ENCODE measurements around the gene KRT37. TPM values are rescaled to one million over a fixed set of nuclear protein-coding genes. Genes with fewer than 3 reads are reported as not detected.

The KRT37 gene
- total RNA-seq = not detected

DNA sequence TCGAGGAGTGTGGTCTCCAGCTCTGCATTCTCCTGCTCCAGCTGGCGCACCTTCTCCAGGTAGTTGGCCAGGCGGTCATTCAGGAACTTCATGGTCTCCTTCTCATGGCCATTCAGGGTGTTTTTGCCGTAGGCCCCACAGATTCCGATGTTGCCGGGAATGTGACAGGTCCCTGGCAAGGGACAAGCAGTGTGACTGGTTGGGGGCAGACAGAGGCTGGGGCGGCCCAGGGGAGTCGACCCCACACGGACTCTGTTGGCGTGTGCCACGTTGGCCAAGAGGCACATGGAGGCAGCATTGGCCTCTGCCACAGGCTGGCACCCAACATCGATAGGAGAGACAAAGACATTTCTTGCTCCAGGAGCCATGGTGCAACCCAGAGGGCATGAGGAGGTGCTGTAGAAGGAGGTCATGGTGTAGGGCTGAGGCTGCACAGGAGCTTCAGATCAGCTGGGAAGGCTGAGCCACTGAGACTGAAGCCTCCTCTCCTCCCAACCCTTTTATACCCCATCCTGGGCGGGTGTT, at the start of gene KRT37:
TSS of gene KRT37 (minus strand) at position 475 of the 525 bp plus-strand sequence. CDS start at position 413, 62 bp downstream.
- H3K9me3 Mint-ChIP-seq = no peaks in the 10 kb centered on the region
- H3K36me3 Mint-ChIP-seq (ENCODE audit: low read depth) = no peaks in the 10 kb centered on the region
- no peak within 1 kb of the TSS for H3K27ac Mint-ChIP-seq
- no peak within 1 kb of the TSS for H3K4me3 Mint-ChIP-seq
- peaks cover 1% of the 10 kb centered on the region for H3K27me3 Mint-ChIP-seq
- ChIA-PET CTCF (no interaction called here), POLR2A (no interaction called here)
- no peak for DNase-seq
- no peaks in the 10 kb centered on the region for H3K4me1 Mint-ChIP-seq

DNA sequence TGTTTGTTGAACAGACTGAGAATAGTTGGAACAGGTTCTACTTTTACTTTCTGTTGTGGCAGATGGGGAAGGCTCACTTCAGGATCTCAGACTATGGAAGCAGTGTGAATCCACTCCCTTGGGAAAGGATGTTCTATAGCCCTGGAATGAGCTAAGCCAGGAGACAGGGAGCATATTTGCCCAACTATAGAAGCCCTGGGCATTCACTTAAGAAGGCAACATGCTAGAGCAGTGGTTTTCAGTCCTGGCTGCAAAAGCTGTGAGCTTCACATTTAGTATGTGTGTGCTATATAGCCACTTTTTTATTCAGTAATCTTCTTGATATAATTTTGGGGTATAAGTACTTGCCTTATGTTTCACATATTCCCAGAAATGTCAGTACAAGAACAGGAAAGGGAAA, 44.0 kb upstream of the KRT37 start:
- ChIA-PET CTCF (no interaction called here), POLR2A (no interaction called here)
- Mint-ChIP-seq H3K4me3 (no peak overlapping the region), H3K27ac (no peak overlapping the region), H3K4me1 (no peaks in the 10 kb centered on the region), H3K9me3 (no peaks in the 10 kb centered on the region), H3K27me3 (peaks cover 9% of the 10 kb centered on the region), H3K36me3 (ENCODE audit: low read depth) (no peaks in the 10 kb centered on the region)
- DNase-seq = no peak

DNA sequence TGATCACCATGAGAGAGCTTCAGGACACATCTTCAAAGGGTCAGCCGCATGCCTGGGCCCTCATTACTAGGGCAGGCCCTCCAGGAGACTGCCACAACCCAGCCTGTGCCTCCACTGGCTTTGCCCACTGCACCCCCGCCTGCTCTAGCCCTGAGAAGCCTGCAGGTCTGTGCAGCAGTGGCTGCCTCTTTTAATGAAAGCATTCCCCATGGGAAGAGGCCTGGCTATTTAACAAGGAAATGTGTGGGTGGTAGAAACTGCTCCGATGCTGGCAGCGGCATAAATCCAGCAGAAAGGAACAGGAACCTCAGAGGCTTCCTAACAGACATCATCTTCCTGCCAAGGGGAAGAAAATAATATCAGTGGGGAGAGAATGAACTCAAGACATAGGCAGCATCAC, 43.2 kb upstream of the KRT37 start:
- H3K4me1 Mint-ChIP-seq = no peaks in the 10 kb centered on the region
- peaks cover 7% of the 10 kb centered on the region for H3K27me3 Mint-ChIP-seq
- no peak for DNase-seq
- no peaks in the 10 kb centered on the region for H3K36me3 Mint-ChIP-seq (ENCODE audit: low read depth)
- H3K4me3 Mint-ChIP-seq = no peak overlapping the region
- no peaks in the 10 kb centered on the region for H3K9me3 Mint-ChIP-seq
- ChIA-PET POLR2A (no interaction called here), CTCF (interaction anchor here (0.7 to 0.9 kb wide), 2 partner anchors 16 to 108 kb away, joined by 3 to 5 read pairs; no protein-coding TSS in a partner anchor)
- H3K27ac Mint-ChIP-seq = no peak overlapping the region

DNA sequence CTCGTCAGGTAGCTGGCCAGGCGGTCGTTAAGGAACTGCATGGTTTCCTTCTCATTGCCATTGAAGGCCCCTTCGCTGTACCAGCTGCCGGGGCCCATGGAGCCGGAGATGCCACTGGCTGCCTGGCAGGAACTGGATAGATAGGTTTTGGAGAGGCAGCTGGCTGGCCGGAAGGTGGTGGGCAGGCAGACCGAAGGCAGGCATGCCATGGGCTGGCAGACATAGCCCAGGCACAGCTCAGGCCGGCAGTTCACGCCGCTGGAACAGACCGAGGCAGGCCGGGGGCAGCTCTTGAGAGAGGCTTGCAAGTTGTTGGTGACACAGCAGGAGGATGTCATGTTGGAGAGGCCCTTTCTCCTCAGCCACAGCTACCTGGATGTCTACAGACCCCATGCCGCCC, 42.6 kb upstream of the KRT37 start, which contains the start of gene KRT32:
TSS of gene KRT32 (minus strand) at position 399 of the 400 bp plus-strand sequence. CDS start at position 338, 61 bp downstream.
- DNase-seq = no peak
- Mint-ChIP-seq H3K4me1 (no peaks in the 10 kb centered on the region), H3K27me3 (peaks cover 7% of the 10 kb centered on the region), H3K9me3 (no peaks in the 10 kb centered on the region), H3K36me3 (ENCODE audit: low read depth) (no peaks in the 10 kb centered on the region), H3K4me3 (no peak within 1 kb of the TSS), H3K27ac (no peak within 1 kb of the TSS)
- ChIA-PET CTCF (interaction anchor here (0.9 kb wide), 1 partner anchor 16 kb away, joined by 5 read pairs; no protein-coding TSS in a partner anchor), POLR2A (no interaction called here)

DNA sequence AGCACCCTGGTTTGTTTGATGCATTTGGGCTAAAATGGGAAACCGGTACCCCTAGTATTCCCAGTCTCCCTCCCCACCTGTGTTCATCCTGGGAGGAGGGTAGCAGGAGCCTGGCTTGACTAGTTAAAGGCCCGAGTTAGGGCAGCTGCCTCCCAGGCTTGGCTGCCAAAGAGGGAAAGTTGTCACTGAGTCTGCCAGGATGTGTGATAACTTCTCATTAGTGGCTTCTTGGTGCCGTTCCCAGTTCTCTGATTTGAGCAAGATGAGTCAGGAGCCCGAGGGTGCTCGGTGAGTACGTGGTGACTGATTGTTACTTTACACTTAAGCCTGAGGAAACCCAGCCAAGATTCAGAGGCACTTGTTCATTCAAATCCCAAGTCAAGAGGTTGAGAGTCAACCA, 40.3 kb upstream of the KRT37 start:
- Mint-ChIP-seq H3K27me3 (no peaks in the 10 kb centered on the region), H3K9me3 (no peaks in the 10 kb centered on the region), H3K4me3 (no peak overlapping the region), H3K27ac (no peak overlapping the region), H3K36me3 (ENCODE audit: low read depth) (no peaks in the 10 kb centered on the region), H3K4me1 (no peaks in the 10 kb centered on the region)
- no peak for DNase-seq
- ChIA-PET CTCF (no interaction called here), POLR2A (no interaction called here)

DNA sequence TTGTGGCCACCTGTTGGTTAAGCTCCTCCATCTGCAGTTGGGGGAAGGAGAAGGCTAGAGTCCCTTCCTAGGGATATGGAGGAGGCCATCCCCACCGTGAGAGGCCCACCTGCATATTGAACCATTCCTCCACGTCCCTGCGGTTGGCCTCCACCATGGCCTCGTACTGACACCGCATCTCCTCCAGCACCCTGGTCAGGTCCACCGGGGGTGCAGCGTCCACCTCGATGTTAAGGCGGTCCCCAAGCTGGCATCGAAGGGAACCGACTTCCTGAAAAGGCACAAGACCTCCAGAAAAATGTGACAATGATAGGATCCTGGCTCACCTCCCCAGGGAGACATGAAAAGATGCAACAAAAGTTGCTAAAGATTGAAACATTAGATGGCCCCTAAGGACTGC, 39.8 kb upstream of the KRT37 start:
- Mint-ChIP-seq H3K36me3 (ENCODE audit: low read depth) (no peaks in the 10 kb centered on the region), H3K27ac (no peak overlapping the region), H3K4me3 (no peak overlapping the region), H3K27me3 (no peaks in the 10 kb centered on the region), H3K4me1 (no peaks in the 10 kb centered on the region), H3K9me3 (no peaks in the 10 kb centered on the region)
- ChIA-PET CTCF (interaction anchor here (0.8 to 1.2 kb wide), 2 partner anchors 14 to 199 kb away, joined by 3 to 4 read pairs; no protein-coding TSS in a partner anchor), POLR2A (no interaction called here)
- no peak for DNase-seq

DNA sequence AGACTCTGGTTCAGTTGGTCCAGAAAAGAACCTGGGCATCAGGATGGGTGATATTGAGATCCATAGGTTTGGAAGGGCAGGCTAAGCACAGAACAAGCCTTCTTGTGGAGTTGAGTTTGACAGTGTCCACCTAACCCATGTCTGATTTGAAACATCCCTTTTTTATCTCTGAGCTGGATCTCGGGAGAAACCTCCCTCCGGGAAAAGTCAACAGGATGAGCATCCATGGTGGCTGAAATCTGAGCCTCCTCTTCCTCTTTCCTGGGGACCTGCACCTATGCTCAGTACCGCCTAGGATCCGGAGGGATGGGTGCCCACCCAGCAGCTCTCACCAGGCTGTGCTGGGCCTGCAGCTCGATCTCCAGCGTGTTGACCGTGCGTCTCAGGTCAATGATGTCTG, 39.4 kb upstream of the KRT37 start:
- POLR2A ChIA-PET = no interaction called here
- no peak overlapping the region for H3K27ac Mint-ChIP-seq
- CTCF ChIA-PET = interaction anchor here (0.8 to 1.2 kb wide), 2 partner anchors 14 to 199 kb away, joined by 3 to 4 read pairs; no protein-coding TSS in a partner anchor

DNA sequence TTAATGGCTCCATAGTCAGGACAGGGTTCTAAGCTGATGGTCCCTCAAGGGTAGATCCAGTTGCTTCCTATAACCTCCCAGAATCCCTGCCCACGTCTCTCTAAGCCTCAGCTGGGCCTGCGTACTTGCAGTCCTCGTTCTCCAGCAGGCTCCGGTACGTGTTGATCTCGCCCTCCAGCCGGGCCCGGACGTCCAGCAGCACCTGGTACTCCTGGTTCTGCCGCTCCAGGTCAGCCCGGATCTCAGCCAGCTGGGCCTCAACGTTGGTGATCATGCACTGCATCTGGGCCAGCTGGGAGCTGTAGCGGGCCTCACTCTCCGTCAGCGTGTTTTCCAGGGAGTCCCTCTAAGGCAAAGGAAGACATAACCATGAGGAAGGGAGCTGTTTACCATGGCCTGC, 38.3 kb upstream of the KRT37 start:
- CTCF ChIA-PET = no interaction called here
- no peaks in the 10 kb centered on the region for H3K36me3 Mint-ChIP-seq (ENCODE audit: low read depth)
- no peaks in the 10 kb centered on the region for H3K9me3 Mint-ChIP-seq
- POLR2A ChIA-PET = no interaction called here
- H3K27ac Mint-ChIP-seq = no peak overlapping the region
- no peak overlapping the region for H3K4me3 Mint-ChIP-seq
- H3K27me3 Mint-ChIP-seq = peaks cover 5% of the 10 kb centered on the region
- DNase-seq = no peak
- no peaks in the 10 kb centered on the region for H3K4me1 Mint-ChIP-seq

More for the DNA sequence above, 39.4 kb upstream of the KRT37 start:
- Mint-ChIP-seq H3K9me3 (no peaks in the 10 kb centered on the region), H3K4me1 (no peaks in the 10 kb centered on the region), H3K4me3 (no peak overlapping the region), H3K27me3 (no peaks in the 10 kb centered on the region), H3K36me3 (ENCODE audit: low read depth) (no peaks in the 10 kb centered on the region)
- no peak for DNase-seq

DNA sequence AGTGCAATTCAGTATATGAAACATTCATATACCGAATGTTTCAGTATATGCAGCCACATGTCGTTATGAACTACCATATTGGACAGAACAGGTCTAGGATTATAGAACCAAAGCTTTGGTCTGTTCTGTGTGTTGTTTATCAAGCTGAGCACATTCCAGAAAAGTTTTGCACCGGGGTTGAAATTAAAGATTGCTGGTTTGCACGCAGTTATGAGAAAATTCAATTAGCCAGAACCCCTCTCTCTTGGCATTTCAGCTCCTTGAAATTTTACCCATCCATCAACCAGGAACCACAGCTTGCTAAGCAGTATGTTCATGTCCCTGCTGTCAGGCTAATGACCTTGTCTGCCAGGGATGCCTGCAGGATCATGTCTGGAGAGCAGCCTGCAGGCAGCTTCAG, 33.3 kb upstream of the KRT37 start:
- Mint-ChIP-seq H3K4me3 (no peak overlapping the region), H3K27ac (no peak overlapping the region), H3K9me3 (no peaks in the 10 kb centered on the region), H3K27me3 (peaks cover 12% of the 10 kb centered on the region), H3K36me3 (ENCODE audit: low read depth) (no peaks in the 10 kb centered on the region), H3K4me1 (no peaks in the 10 kb centered on the region)
- DNase-seq = no peak
- ChIA-PET POLR2A (no interaction called here), CTCF (interaction anchor here (0.5 to 1.3 kb wide), 3 partner anchors 9 to 38 kb away, joined by 3 to 4 read pairs (median 3); no protein-coding TSS in a partner anchor)

DNA sequence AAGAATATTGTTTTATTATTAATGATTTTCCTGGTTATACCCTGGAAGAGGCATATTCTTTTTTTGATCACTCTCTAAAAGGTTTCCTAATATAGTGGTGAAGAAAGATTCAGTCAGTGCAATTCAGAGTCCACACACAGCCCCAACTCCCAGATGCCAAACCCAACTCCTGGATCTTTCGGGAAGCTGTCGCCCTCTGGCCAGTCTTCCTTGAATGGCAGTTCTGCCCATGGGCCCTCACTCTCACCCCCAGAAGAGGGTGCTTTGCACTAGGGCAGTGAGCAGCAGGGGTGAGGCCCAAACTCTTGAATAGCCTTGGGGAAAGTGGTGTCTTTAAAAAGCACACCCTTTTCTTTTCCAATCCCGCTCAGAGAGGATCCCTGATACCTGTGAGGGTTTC, 31.8 kb upstream of the KRT37 start:
- no peak overlapping the region for H3K4me3 Mint-ChIP-seq
- peaks cover 15% of the 10 kb centered on the region for H3K27me3 Mint-ChIP-seq
- DNase-seq = no peak
- H3K4me1 Mint-ChIP-seq = no peaks in the 10 kb centered on the region
- no peaks in the 10 kb centered on the region for H3K36me3 Mint-ChIP-seq (ENCODE audit: low read depth)
- no peak overlapping the region for H3K27ac Mint-ChIP-seq
- H3K9me3 Mint-ChIP-seq = no peaks in the 10 kb centered on the region
- ChIA-PET POLR2A (no interaction called here), CTCF (interaction anchor here (1.0 kb wide), 1 partner anchor 54 kb away, joined by 3 read pairs; no protein-coding TSS in a partner anchor)

DNA sequence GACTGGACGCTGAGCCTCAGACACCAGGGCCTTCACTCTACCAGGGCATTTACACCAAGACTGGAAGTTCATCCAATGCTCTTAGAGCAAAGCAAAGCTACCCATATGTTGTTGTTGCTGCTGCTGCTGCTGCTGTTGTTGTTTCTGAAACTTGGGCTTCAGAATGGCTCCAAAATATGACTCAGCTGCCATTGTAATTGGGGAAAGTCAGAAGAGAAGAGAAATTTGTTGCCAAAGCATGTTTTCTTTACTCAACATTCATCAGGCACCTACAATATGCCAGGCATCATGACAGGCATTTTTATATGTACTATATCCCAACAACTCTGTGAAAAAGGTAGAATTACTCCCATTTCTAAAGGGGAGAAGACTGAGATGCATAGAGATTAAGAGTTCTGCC, 30.9 kb upstream of the KRT37 start:
- Mint-ChIP-seq H3K4me1 (no peaks in the 10 kb centered on the region), H3K27ac (no peak overlapping the region), H3K9me3 (no peaks in the 10 kb centered on the region), H3K36me3 (ENCODE audit: low read depth) (no peaks in the 10 kb centered on the region), H3K4me3 (no peak overlapping the region), H3K27me3 (peaks cover 17% of the 10 kb centered on the region)
- POLR2A ChIA-PET = no interaction called here
- CTCF ChIA-PET = interaction anchor here (1.2 kb wide), 1 partner anchor 10 kb away, joined by 3 read pairs; no protein-coding TSS in a partner anchor
- DNase-seq = no peak

DNA sequence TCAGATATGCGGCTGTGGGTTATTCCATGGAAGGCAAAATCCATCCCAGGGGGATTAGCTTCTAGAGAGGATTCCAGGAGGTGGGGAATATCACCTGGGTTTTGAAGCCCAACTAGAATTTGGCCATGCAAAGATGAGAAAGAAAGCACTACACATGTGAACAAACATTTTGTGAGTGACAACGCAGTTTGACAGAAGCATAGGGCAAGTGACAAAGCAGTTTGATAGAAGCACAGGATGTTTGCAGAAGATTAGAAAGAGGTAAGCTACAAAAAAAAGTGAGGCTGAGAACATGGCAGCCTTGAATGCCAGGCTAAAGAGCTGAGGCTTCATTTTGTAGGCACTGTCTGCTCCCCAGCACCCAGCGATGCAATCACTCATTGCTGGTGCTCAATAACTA, 28.7 kb upstream of the KRT37 start:
- Mint-ChIP-seq H3K4me1 (no peaks in the 10 kb centered on the region), H3K9me3 (no peaks in the 10 kb centered on the region), H3K4me3 (no peak overlapping the region), H3K36me3 (ENCODE audit: low read depth) (no peaks in the 10 kb centered on the region), H3K27ac (no peak overlapping the region), H3K27me3 (peaks cover 12% of the 10 kb centered on the region)
- CTCF ChIA-PET = no interaction called here
- POLR2A ChIA-PET = no interaction called here
- no peak for DNase-seq

DNA sequence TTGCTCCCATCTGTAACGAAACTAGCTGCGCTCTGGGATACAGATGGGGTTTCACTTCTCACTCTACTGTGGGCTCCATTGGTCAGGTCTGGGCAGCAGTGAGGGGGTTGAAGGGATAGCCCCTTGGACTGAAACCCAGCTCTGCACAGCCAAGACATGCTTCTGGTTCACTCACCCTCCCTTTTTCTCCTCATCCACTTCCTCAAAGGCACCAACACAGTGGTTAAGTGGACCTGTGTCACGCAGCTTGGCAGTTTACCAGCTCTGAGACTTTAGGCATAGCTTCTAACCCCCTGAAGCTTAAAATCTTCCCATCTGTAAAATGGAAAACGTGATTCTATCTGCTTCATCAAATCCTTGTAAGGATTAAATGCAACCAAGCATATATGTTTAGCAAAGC, 27.9 kb upstream of the KRT37 start:
- CTCF ChIA-PET = no interaction called here
- H3K9me3 Mint-ChIP-seq = no peaks in the 10 kb centered on the region
- no peak for DNase-seq
- POLR2A ChIA-PET = no interaction called here
- no peak overlapping the region for H3K27ac Mint-ChIP-seq
- peaks cover 12% of the 10 kb centered on the region for H3K27me3 Mint-ChIP-seq
- H3K4me3 Mint-ChIP-seq = no peak overlapping the region
- H3K4me1 Mint-ChIP-seq = no peaks in the 10 kb centered on the region
- no peaks in the 10 kb centered on the region for H3K36me3 Mint-ChIP-seq (ENCODE audit: low read depth)

DNA sequence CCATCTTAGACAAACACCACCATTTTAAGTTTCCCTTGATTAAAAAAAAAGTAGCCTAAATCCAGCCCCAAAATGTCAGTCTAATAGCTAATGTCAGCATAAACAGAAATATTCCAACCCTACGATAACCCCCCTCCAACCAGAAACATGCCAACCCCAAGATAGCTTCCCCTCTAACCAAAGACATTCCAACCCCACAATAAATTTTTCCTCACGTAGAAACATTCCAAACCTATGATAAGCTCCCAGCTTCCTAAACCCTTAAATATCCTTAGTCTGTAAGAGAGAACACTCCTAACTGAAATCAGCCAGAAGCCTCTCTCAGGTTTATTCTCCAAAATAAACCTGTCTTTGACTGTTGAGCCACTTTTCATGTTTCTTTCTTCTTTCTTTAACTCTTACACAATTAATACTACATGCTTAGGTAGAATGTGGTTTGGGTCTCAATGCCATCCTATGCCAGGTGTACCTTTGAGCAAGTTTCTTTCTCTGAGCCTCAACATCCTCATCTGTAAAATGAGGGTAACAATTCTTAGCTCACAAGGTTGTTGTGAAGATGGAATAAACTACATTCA, 26.9 kb upstream of the KRT37 start:
- no peak for DNase-seq
- H3K27ac Mint-ChIP-seq = no peak overlapping the region
- peaks cover 12% of the 10 kb centered on the region for H3K27me3 Mint-ChIP-seq
- H3K36me3 Mint-ChIP-seq (ENCODE audit: low read depth) = no peaks in the 10 kb centered on the region
- ChIA-PET POLR2A (no interaction called here), CTCF (interaction anchor here (1.2 kb wide), 1 partner anchor 16 kb away, joined by 5 read pairs; the partner anchor contains the start of gene KRT32)
- H3K4me3 Mint-ChIP-seq = no peak overlapping the region
- H3K9me3 Mint-ChIP-seq = no peaks in the 10 kb centered on the region
- no peaks in the 10 kb centered on the region for H3K4me1 Mint-ChIP-seq

Data from activated CD4-positive, alpha-beta T cell treated with anti-CD3 and anti-CD28 coated beads, Interleukin-2, amount 10 ng/mL, durations not matched to agents 7 days and 5 days (primary cell).